BLaER1 treated with 17β-estradiol and CSF1 and Interleukin-3, amounts not matched to agents 10 nM and 100 nM (cell line): Measurements from ENCODE around the gene ATP1B3.
"Not testable (repeated sequence)": the region's sequence is repeated elsewhere in the genome, so short reads cannot be mapped to it uniquely, and the experiment has no call there.

Source experiments
- H3K27ac ChIP-seq, 11 experiments: shearing (Covaris generic); formaldehyde crosslinking; 2 replicates each; pipeline ENCODE4 v1.8.1; 2022
- H3K27me3 ChIP-seq, 11 experiments: shearing (Covaris generic); formaldehyde crosslinking; 2 replicates each; pipeline ENCODE4 v1.8.1; 2022
- H3K36me3 ChIP-seq, 11 experiments: shearing (Covaris generic); formaldehyde crosslinking; 2 replicates each; pipeline ENCODE4 v1.8.1; 2022
- H3K4me1 ChIP-seq, 10 experiments: shearing (Covaris generic); formaldehyde crosslinking; 2 replicates each; pipeline ENCODE4 v1.8.1; 2022
- H3K4me2 ChIP-seq, 11 experiments: shearing (Covaris generic); formaldehyde crosslinking; 2 replicates each; pipeline ENCODE4 v1.8.1; 2022
- H3K4me3 ChIP-seq, 10 experiments: shearing (Covaris generic); formaldehyde crosslinking; 2 replicates each; pipeline ENCODE4 v1.8.1; 2022
- H3K9ac ChIP-seq, 11 experiments: shearing (Covaris generic); formaldehyde crosslinking; 2 replicates each; pipeline ENCODE4 v1.8.1; 2022
- H3K9me3 ChIP-seq, 11 experiments: shearing (Covaris generic); formaldehyde crosslinking; replicated peaks in 1 of 11; 2 replicates each; pipeline ENCODE4 v1.8.1; 2022
- H4K20me1 ChIP-seq, 11 experiments: shearing (Covaris generic); formaldehyde crosslinking; 2 replicates each; pipeline ENCODE4 v1.8.1; 2022
- Cebpa-rat ChIP-seq, 11 experiments: shearing (Covaris generic); IDR thresholded peaks; 2 replicates each; pipeline ENCODE4 v1.8.1; 2022

The ATP1B3 gene

DNA sequence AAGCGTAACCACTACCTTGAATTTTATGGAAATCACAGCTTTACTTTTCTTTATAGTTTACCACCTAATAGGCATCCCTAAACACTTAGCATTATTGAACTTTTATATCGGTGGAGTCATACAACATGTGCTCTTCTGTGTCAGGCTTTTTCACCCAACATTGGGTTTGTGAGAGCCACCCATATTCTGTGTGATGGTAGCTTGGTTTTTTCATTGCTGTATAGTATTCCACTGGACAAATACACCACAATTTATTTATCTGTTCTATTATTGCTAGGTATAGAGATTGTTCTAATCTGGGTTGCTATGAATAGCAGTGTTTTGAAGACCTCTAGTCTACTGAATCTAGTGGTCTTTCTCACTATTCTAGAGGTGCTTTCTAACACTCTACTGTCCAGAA, 31.6 kb upstream of the ATP1B3 start:
- no peak for TF ChIP-seq Cebpa-rat (IDR thresholded peaks at IDR 0.05)
- H3K4me3 ChIP-seq: no peak overlapping the region
- H3K4me1 ChIP-seq: peaks cover 0 to 10% (median 0%) of the 10 kb centered on the region in 10 experiments; a peak in 6 of 20 replicates
- H3K27me3 ChIP-seq: no peaks in the 10 kb centered on the region
- no peak overlapping the region for H3K4me2 ChIP-seq
- no peak overlapping the region for H3K27ac ChIP-seq
- H4K20me1 ChIP-seq: no peaks in the 10 kb centered on the region
- no peaks in the 10 kb centered on the region for H3K36me3 ChIP-seq
- no peak overlapping the region for H3K9ac ChIP-seq
- no peaks in the 10 kb centered on the region for H3K9me3 ChIP-seq

- no peak for TF ChIP-seq Cebpa-rat (IDR thresholded peaks at IDR 0.05)
- H3K36me3 ChIP-seq: no peaks in the 10 kb centered on the region
- H4K20me1 ChIP-seq: no peaks in the 10 kb centered on the region
- H3K4me3 ChIP-seq: no peak overlapping the region
- H3K4me1 ChIP-seq: peaks cover 0 to 16% (median 0%) of the 10 kb centered on the region in 10 experiments; a peak in 6 of 20 replicates
- no peaks in the 10 kb centered on the region for H3K27me3 ChIP-seq
- no peak overlapping the region for H3K27ac ChIP-seq
- H3K9me3 ChIP-seq: no peaks in the 10 kb centered on the region
- H3K9ac ChIP-seq: no peak overlapping the region
- no peak overlapping the region for H3K4me2 ChIP-seq
Measured at GRCh38 chr3:141845407-141846049, 30.9 kb upstream of the ATP1B3 start.

DNA sequence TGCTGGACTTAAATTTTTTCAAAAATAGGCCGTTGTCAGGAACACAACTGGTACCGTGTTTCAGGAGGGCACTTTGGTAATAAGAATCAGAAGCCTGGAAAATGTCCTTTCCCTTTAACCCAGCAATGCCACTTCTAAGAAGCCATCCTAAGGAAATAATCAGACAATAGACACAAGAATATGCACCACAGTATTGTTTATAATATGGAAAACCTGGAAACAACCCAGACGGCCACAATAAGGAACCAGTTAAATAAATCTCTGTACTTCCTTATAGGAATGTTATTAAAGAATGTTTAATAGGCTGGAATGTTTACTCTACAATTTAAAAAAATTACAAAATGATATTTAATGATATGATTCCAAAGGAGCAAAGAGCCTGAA, 30.4 kb upstream of the ATP1B3 start:
- Histone ChIP-seq H3K36me3 (no peaks in the 10 kb centered on the region), H3K4me2 (no peak overlapping the region)
- TF ChIP-seq Cebpa-rat (IDR thresholded peaks at IDR 0.05): no peak

GRCh38 chr3:141848159-141848748, 28.2 kb upstream of the ATP1B3 start:
- H3K4me1 ChIP-seq: peaks cover 0 to 41% (median 2%) of the 10 kb centered on the region in 10 experiments; a peak in 9 of 20 replicates
- not testable (repeated sequence) for H3K9ac ChIP-seq, H3K36me3 ChIP-seq, H3K27me3 ChIP-seq, H3K4me2 ChIP-seq, H3K4me3 ChIP-seq, H3K27ac ChIP-seq, H3K9me3 ChIP-seq, H4K20me1 ChIP-seq

More for the DNA sequence above, 30.4 kb upstream of the ATP1B3 start:
- Histone ChIP-seq H4K20me1 (no peaks in the 10 kb centered on the region), H3K9me3 (no peaks in the 10 kb centered on the region), H3K27me3 (no peaks in the 10 kb centered on the region), H3K9ac (no peak overlapping the region), H3K4me3 (no peak overlapping the region), H3K4me1 (peaks cover 0 to 19% (median 0%) of the 10 kb centered on the region in 10 experiments; a peak in 6 of 20 replicates), H3K27ac (no peak overlapping the region)

- no peak overlapping the region for H3K4me3 ChIP-seq
- H3K4me2 ChIP-seq: peak overlapping the region in 3 of 11 experiments; percentile 29 to 68 (median 52); a peak in 5 of 22 replicates
- no peak overlapping the region for H3K9ac ChIP-seq
- no peaks in the 10 kb centered on the region for H3K36me3 ChIP-seq
- H3K27ac ChIP-seq: no peak overlapping the region
- H3K27me3 ChIP-seq: no peaks in the 10 kb centered on the region
- peaks cover 0 to 51% (median 6%) of the 10 kb centered on the region in 10 experiments; a peak in 10 of 20 replicates for H3K4me1 ChIP-seq
- TF ChIP-seq Cebpa-rat (IDR thresholded peaks at IDR 0.05): no peak
- H3K9me3 ChIP-seq: no peaks in the 10 kb centered on the region
- no peaks in the 10 kb centered on the region for H4K20me1 ChIP-seq
Measured at GRCh38 chr3:141849056-141849815, 27.2 kb upstream of the ATP1B3 start.

- H3K4me1 ChIP-seq: peaks cover 0 to 67% (median 6%) of the 10 kb centered on the region in 10 experiments; a peak in 10 of 20 replicates
- peak overlapping the region in 3 of 11 experiments; percentile 34 to 56 (median 39); a peak in 6 of 22 replicates for H3K4me2 ChIP-seq
- H3K9ac ChIP-seq: no peak overlapping the region
- H3K9me3 ChIP-seq: no peaks in the 10 kb centered on the region
- H4K20me1 ChIP-seq: no peaks in the 10 kb centered on the region
- TF ChIP-seq Cebpa-rat (IDR thresholded peaks at IDR 0.05): no peak
- H3K4me3 ChIP-seq: no peak overlapping the region
- peak overlapping the region in 4 of 11 experiments; percentile 14 to 79 (median 25); a peak in 5 of 22 replicates for H3K27ac ChIP-seq
- no peaks in the 10 kb centered on the region for H3K36me3 ChIP-seq
- no peaks in the 10 kb centered on the region for H3K27me3 ChIP-seq
Measured at GRCh38 chr3:141851411-141851810, 25.0 kb upstream of the ATP1B3 start.

- peak in 2 of 11 experiments; percentile 54 to 57; a peak in 3 of 22 replicates for TF ChIP-seq Cebpa-rat (IDR thresholded peaks at IDR 0.05)
- Histone ChIP-seq H3K36me3 (no peaks in the 10 kb centered on the region), H4K20me1 (no peaks in the 10 kb centered on the region), H3K4me2 (peak overlapping the region in 5 of 11 experiments; percentile 44 to 75 (median 69); a peak in 10 of 22 replicates), H3K4me3 (no peak overlapping the region), H3K9me3 (no peaks in the 10 kb centered on the region), H3K9ac (peak overlapping the region in 5 of 11 experiments; percentile 42 to 70 (median 55); a peak in 8 of 22 replicates), H3K27me3 (no peaks in the 10 kb centered on the region), H3K27ac (peak overlapping the region in 6 of 11 experiments; percentile 41 to 81 (median 79); a peak in 13 of 22 replicates), H3K4me1 (peaks cover 0 to 67% (median 6%) of the 10 kb centered on the region in 10 experiments; a peak in 10 of 20 replicates)
Measured at GRCh38 chr3:141853081-141853601, 23.3 kb upstream of the ATP1B3 start.

DNA sequence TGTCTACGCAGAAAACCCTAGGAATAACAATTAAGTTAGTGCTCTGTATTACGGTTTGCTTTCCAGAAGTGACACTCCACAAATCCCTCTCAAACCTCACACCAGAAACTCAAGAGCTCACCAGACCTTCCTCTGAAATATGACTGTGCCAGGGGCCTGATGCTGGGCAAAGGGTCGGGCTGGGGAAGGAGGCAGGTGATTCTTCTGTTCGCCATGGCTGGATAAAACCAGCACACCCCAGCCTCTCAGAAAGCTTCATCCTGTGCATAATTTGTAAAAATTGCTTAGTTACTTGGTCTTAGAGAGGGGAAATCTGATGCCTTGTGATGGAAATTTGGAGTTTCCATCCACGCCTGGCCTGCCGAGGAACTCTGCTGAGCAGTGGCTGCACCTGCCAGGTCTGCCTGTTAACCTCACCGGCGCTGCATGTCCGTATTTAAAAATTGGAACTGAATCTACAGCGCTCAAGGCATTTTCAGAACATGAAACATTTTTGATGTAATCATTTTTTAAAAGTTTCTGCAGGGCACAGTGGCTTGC, 22.7 kb upstream of the ATP1B3 start:
- H3K4me1 ChIP-seq: peaks cover 0 to 67% (median 6%) of the 10 kb centered on the region in 10 experiments; a peak in 10 of 20 replicates

More for the DNA sequence above, 22.7 kb upstream of the ATP1B3 start:
- Histone ChIP-seq H3K4me2 (peak overlapping the region in 5 of 11 experiments; percentile 44 to 75 (median 69); a peak in 10 of 22 replicates), H3K9me3 (no peaks in the 10 kb centered on the region), H3K27me3 (no peaks in the 10 kb centered on the region), H3K36me3 (no peaks in the 10 kb centered on the region), H3K4me3 (no peak overlapping the region), H3K27ac (peak overlapping the region in 6 of 11 experiments; percentile 41 to 81 (median 79); a peak in 11 of 22 replicates), H3K9ac (peak overlapping the region in 5 of 11 experiments; percentile 42 to 60 (median 55); a peak in 8 of 22 replicates), H4K20me1 (no peaks in the 10 kb centered on the region)
- TF ChIP-seq Cebpa-rat (IDR thresholded peaks at IDR 0.05): no peak
